ENCODE measurements around the gene OR2T12. TPM values are rescaled to one million over a fixed set of nuclear protein-coding genes. Genes with fewer than 3 reads are reported as not detected.

Gene OR2T12
- total RNA-seq, 2 experiments from 2014 or later: not detected

- Mint-ChIP-seq H3K36me3 (ENCODE audit: low read depth) (no peaks in the 10 kb centered on the region), H3K27me3 (ENCODE audit: low read depth) (peaks cover 12% of the 10 kb centered on the region), H3K27ac (no peak overlapping the region), H3K4me3 (no peak overlapping the region), H3K9me3 (no peaks in the 10 kb centered on the region), H3K4me1 (ENCODE audit: low read depth) (peaks cover 2% of the 10 kb centered on the region)
- CTCF ChIA-PET: interaction anchor here (0.6 to 1.7 kb wide), 8 partner anchors 8 to 565 kb away, joined by 3 to 4 read pairs (median 3); no protein-coding TSS in a partner anchor
- DNase-seq: peak; percentile 35
- intact Hi-C loops (cut with micrococcal nuclease): loop anchor here (1.0 to 10.0 kb wide), 5 partner anchors 159 to 554 kb away; partner anchors contain the start of gene OR2T1
These were observed 60.0 kb downstream of the OR2T12 start for GRCh38 chr1:248243204-248243603.

Other genes with a start within 250 kb of the OR2T12 start
- not detected for gene OR2L13, start 208.2 kb downstream of the OR2T12 start, total RNA-seq
- not detected for gene OR2M5, start 158.3 kb downstream of the OR2T12 start, total RNA-seq
- not detected for gene OR2M2, start 128.6 kb downstream of the OR2T12 start, total RNA-seq
- not detected for gene OR2M3, start 106.2 kb downstream of the OR2T12 start, total RNA-seq
- not detected for gene OR2M4, start 72.0 kb downstream of the OR2T12 start, total RNA-seq
- gene OR2T33, start 25.4 kb downstream of the OR2T12 start, total RNA-seq: not detected
- not detected for gene OR2M7, start 21.1 kb upstream of the OR2T12 start, total RNA-seq
- gene OR14C36, start 45.4 kb upstream of the OR2T12 start, total RNA-seq: not detected
- not detected for gene OR2T4, start 58.2 kb upstream of the OR2T12 start, total RNA-seq
- not detected for gene OR2T6, start 72.3 kb upstream of the OR2T12 start, total RNA-seq
- not detected for gene OR2T1, start 99.6 kb upstream of the OR2T12 start, total RNA-seq
- not detected for gene OR2T2, start 142.2 kb upstream of the OR2T12 start, total RNA-seq
- gene OR2T3, start 169.9 kb upstream of the OR2T12 start, total RNA-seq: not detected
- gene OR2T5, start 185.2 kb upstream of the OR2T12 start, total RNA-seq: not detected
- not detected for gene OR2G6, start 204.6 kb upstream of the OR2T12 start, total RNA-seq